Keratinocyte (primary cell): Measurements from ENCODE around the gene RMND1. TPM values are rescaled to one million over a fixed set of nuclear protein-coding genes. Genes with fewer than 3 reads are reported as not detected.

Experiments used
- DNase-seq: peaks from one replicate; pipeline ENCODE4 v3.0.0-alpha.2; 2011; ENCODE audit warnings: low read depth, missing footprints, low spot score
- FAIRE-seq: peaks from 2 replicates; lab custom pipeline; 2011; peaks lifted over from hg19 to GRCh38; lab: Jason Lieb, UNC
- H2AFZ ChIP-seq: 2 replicates; pipeline ENCODE4 v1.6.0; 2012; ENCODE audit warnings: low read length, control low read depth, inconsistent platforms; ENCODE audit not compliant: control insufficient read depth
- H3K27ac ChIP-seq: 2 replicates; pipeline ENCODE4 v1.5.1; 2011; ENCODE audit warnings: low read length; ENCODE audit not compliant: control insufficient read depth, insufficient read depth
- H3K27me3 ChIP-seq: 3 replicates; pipeline ENCODE4 v1.6.0; 2011; ENCODE audit warnings: low read length; ENCODE audit not compliant: control insufficient read depth, insufficient read depth; ENCODE audit errors: extremely low read depth
- H3K36me3 ChIP-seq, 2 experiments: 2 replicates in 1 of 2; 3 replicates in 1 of 2; pipeline ENCODE4 v1.5.1; 2011; ENCODE audit warnings: low read length in 2 of 2, mild to moderate bottlenecking in 1 of 2; ENCODE audit not compliant: control insufficient read depth in 2 of 2, insufficient read depth in 2 of 2; ENCODE audit errors: extremely low read depth in 1 of 2
- H3K4me1 ChIP-seq: 3 replicates; pipeline ENCODE4 v1.5.1; 2011; ENCODE audit warnings: low read length; ENCODE audit not compliant: control insufficient read depth, insufficient read depth; ENCODE audit errors: extremely low read depth
- H3K4me2 ChIP-seq: 3 replicates; pipeline ENCODE4 v1.6.0; 2011; ENCODE audit warnings: low read depth, low read length; ENCODE audit not compliant: control insufficient read depth, insufficient read depth; ENCODE audit errors: extremely low read depth
- H3K4me3 ChIP-seq, 3 experiments: fragments of 200-600 bp in 1 of 3; sonication (generic) in 1 of 3; 2 replicates in 2 of 3; 3 replicates in 1 of 3; pipeline ENCODE4 v1.5.1; 2011 to 2016; ENCODE audit warnings: low read length in 3 of 3, mild to moderate bottlenecking in 3 of 3, control low read depth in 2 of 3, inconsistent platforms in 1 of 3, low read depth in 1 of 3, mixed read lengths in 1 of 3, mixed run types in 1 of 3, moderate library complexity in 1 of 3; ENCODE audit not compliant: control insufficient read depth in 2 of 3, insufficient read depth in 2 of 3; ENCODE audit errors: extremely low read depth in 1 of 3
- H3K79me2 ChIP-seq: 2 replicates; pipeline ENCODE4 v1.6.0; 2012; ENCODE audit warnings: low read length; ENCODE audit not compliant: control insufficient read depth, insufficient read depth
- H3K9ac ChIP-seq: 3 replicates; pipeline ENCODE4 v1.6.0; 2011; ENCODE audit warnings: low read length; ENCODE audit not compliant: control insufficient read depth, insufficient read depth; ENCODE audit errors: extremely low read depth
- H3K9me1 ChIP-seq: 3 replicates; pipeline ENCODE4 v1.6.0; 2011; ENCODE audit warnings: low read length; ENCODE audit not compliant: control insufficient read depth, insufficient read depth; ENCODE audit errors: extremely low read depth
- H3K9me3 ChIP-seq: 2 replicates; pipeline ENCODE4 v1.5.1; 2012; ENCODE audit warnings: low read depth, low read length; ENCODE audit not compliant: control insufficient read depth
- H4K20me1 ChIP-seq: 3 replicates; pipeline ENCODE4 v1.6.0; 2011; ENCODE audit warnings: low read length; ENCODE audit not compliant: control insufficient read depth, insufficient read depth; ENCODE audit errors: extremely low read depth
- CTCF ChIP-seq, 3 experiments: IDR thresholded peaks in 1 of 3; conservative IDR thresholded peaks in 1 of 3; optimal IDR thresholded peaks in 1 of 3; 2 replicates in 2 of 3; 3 replicates in 1 of 3; pipeline versions ENCODE3 to v1.5.1; 2011; ENCODE audit warnings: low read length in 3 of 3, mild to moderate bottlenecking in 3 of 3, moderate library complexity in 2 of 3, control low read depth in 1 of 3, inconsistent platforms in 1 of 3; ENCODE audit not compliant: insufficient read depth in 2 of 3; ENCODE audit errors: extremely low read depth in 1 of 3
- EZH2 ChIP-seq: IDR thresholded peaks from one replicate; pipeline ENCODE4 v1.6.1; 2012; ENCODE audit warnings: inconsistent platforms, mild to moderate bottlenecking, low read length, moderate library complexity
- dilution Hi-C: fragments of 300-500 bp; cut with MboI; formaldehyde crosslinking; loops from one replicate; pipeline ENCODE4 v1.7.0; 2020; ENCODE audit warnings: low sequenced_read_pairs; ENCODE audit not compliant: extremely low pct_ligation_motif_present
- polyA plus RNA-seq, 5 experiments: library from polyadenylated mRNA; depleted of rRNA in 3 of 5; stranded (reverse) in 3 of 5; stranded (forward) in 1 of 5; unstranded in 1 of 5; fragments of >200 nt; gene quantifications; 1 replicate in 1 of 5; 2 replicates in 3 of 5; 3 replicates in 1 of 5; pipeline versions ENCODE4 v1.2.1 to v1.2.3, GENCODE V29; 2011 to 2012; ENCODE audit warnings: missing spikeins in 2 of 5, low read depth in 1 of 5, low replicate concordance in 1 of 5

RMND1 gene
- polyA plus RNA-seq, 1 donor (not counting 4 experiments of a cell fraction or from before 2014, with no cell fraction given), result 23.1 TPM

DNA sequence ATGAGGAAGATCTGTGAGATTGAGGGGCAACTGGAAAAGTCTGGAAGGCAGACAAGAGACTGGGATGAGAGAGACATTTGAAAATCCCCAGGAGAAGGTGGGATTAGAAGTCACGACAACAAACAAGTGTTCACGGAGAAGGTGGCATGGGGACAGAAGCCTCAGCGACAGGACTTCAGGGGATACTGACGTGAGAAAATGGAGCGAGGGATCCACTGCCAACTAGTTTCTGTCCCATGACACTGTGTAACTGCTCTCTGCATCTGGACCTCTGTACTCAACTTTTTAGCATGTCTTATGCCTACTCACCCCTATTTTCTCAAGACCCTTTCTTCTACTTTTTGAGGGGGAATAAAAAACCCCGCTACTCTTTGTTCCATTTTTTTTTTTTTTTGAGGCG is 42.2 kb downstream of the RMND1 start:
- Histone ChIP-seq H3K9ac (no peak overlapping the region), H3K79me2 (no peaks in the 10 kb centered on the region), H3K9me1 (no peaks in the 10 kb centered on the region), H3K27ac (no peak overlapping the region), H3K4me1 (no peaks in the 10 kb centered on the region), H2AFZ (no peak overlapping the region), H3K4me2 (no peak overlapping the region), H3K27me3 (no peaks in the 10 kb centered on the region), H4K20me1 (peaks cover 6% of the 10 kb centered on the region), H3K4me3 (no peak overlapping the region), H3K9me3 (no peaks in the 10 kb centered on the region), H3K36me3 (peaks cover 12 to 22% of the 10 kb centered on the region in 2 experiments)
- dilution Hi-C loops, result no loop called here
- no peak for TF ChIP-seq EZH2
- TF ChIP-seq CTCF (optimal IDR thresholded peaks at IDR 0.05 in 1 of 3, IDR thresholded peaks at IDR 0.05 in 1 of 3, conservative IDR thresholded peaks at IDR 0.05 in 1 of 3; ENCODE audit: extremely low read depth in 1 of 3, insufficient read depth in 2 of 3, low read length in 3 of 3), result no peak
- FAIRE-seq (no peak), DNase-seq (no peak)

DNA sequence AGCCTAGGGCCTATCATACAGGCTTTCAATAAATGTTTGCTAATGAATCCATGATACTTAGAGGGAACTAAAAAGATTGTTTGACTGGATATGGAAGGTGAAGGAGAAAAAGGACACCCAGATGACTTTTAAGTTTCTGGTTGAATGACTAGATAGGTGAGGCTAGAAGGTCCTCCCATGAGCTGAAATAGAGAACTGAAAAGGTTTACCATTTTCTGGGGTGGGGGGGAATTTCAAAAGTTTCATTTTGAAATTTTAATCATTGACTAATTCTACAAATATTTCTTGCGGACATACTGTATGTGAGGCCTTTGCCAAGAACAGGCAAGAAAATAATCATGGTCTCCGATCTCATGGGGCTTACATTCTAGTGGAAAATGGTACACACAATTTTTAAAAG is 42.7 kb downstream of the RMND1 start:
- H3K36me3 ChIP-seq, result peaks cover 15 to 22% of the 10 kb centered on the region in 2 experiments
- peaks cover 6% of the 10 kb centered on the region for H4K20me1 ChIP-seq
- no peak overlapping the region for H3K27ac ChIP-seq
- FAIRE-seq (no peak), DNase-seq (no peak)
- no peak overlapping the region for H3K4me2 ChIP-seq
- no peaks in the 10 kb centered on the region for H3K27me3 ChIP-seq
- H3K4me1 ChIP-seq, result no peaks in the 10 kb centered on the region
- no peak overlapping the region for H2AFZ ChIP-seq
- no peaks in the 10 kb centered on the region for H3K79me2 ChIP-seq
- H3K9me3 ChIP-seq, result no peaks in the 10 kb centered on the region
- no peak overlapping the region for H3K4me3 ChIP-seq
- H3K9ac ChIP-seq, result no peak overlapping the region
- no peaks in the 10 kb centered on the region for H3K9me1 ChIP-seq
- TF ChIP-seq CTCF (optimal IDR thresholded peaks at IDR 0.05 in 1 of 3, IDR thresholded peaks at IDR 0.05 in 1 of 3, conservative IDR thresholded peaks at IDR 0.05 in 1 of 3; ENCODE audit: extremely low read depth in 1 of 3, insufficient read depth in 2 of 3, low read length in 3 of 3), result no peak
- TF ChIP-seq EZH2, result no peak
- dilution Hi-C loops, result no loop called here
